Stomach smooth muscle (tissue), 2 donors: ENCODE results near the gene IPO4.
A peak's percentile ranks its signal among the peaks of the same experiment; 100 is the strongest.
"Not testable (repeated sequence)": the region's sequence is repeated elsewhere in the genome, so short reads cannot be mapped to it uniquely, and the experiment has no call there.

ENCODE experiments used
- H3K27ac ChIP-seq: one replicate; pipeline ENCODE4 v1.7.0; 2013; ENCODE audit warnings: mild to moderate bottlenecking, low read length, inconsistent platforms
- H3K27me3 ChIP-seq, 2 donors: one replicate each; pipeline ENCODE4 v1.7.0; 2013; ENCODE audit warnings: low read length in 2 of 2; ENCODE audit not compliant: insufficient read depth in 2 of 2, control insufficient read depth in 1 of 2
- H3K36me3 ChIP-seq, 2 donors: one replicate each; pipeline ENCODE4 v1.7.0; 2013; ENCODE audit warnings: low read length in 2 of 2; ENCODE audit not compliant: control insufficient read depth in 2 of 2, insufficient read depth in 2 of 2
- H3K4me1 ChIP-seq: one replicate; pipeline ENCODE4 v1.7.0; 2013; ENCODE audit warnings: low read length; ENCODE audit not compliant: control insufficient read depth, insufficient read depth
- H3K4me3 ChIP-seq, 2 donors: one replicate each; pipeline ENCODE4 v1.7.0; 2013; ENCODE audit warnings: low read length in 2 of 2
- H3K9ac ChIP-seq, 2 donors: one replicate each; pipeline ENCODE4 v1.7.0; 2013; ENCODE audit warnings: low read length in 2 of 2, mild to moderate bottlenecking in 1 of 2
- H3K9me3 ChIP-seq, 2 donors: one replicate each; pipeline ENCODE4 v1.7.0; 2013; ENCODE audit warnings: low read length in 2 of 2; ENCODE audit not compliant: control insufficient read depth in 2 of 2
- donor health status: healthy.
- donor health status: Pancreatic carcinoma.

Gene IPO4

GRCh38 chr14:24213866-24214662 is 25.4 kb upstream of the IPO4 start:
- Histone ChIP-seq H3K9ac (peak overlapping the region; percentile 84 to 86), H3K27me3 (no peaks in the 10 kb centered on the region), H3K4me1 (peaks cover 24% of the 10 kb centered on the region), H3K9me3 (no peaks in the 10 kb centered on the region), H3K27ac (peak overlapping the region; percentile 94), H3K4me3 (peak overlapping the region; percentile 67 to 93), H3K36me3 (peaks cover 23 to 28% of the 10 kb centered on the region in 2 donors)

- Histone ChIP-seq H3K36me3 (peaks cover 21 to 30% of the 10 kb centered on the region in 2 donors), H3K27me3 (no peaks in the 10 kb centered on the region), H3K4me1 (peaks cover 24% of the 10 kb centered on the region), H3K27ac (peak within 1 kb of the TSS; percentile 94), H3K4me3 (peak within 1 kb of the TSS; percentile 67 to 93), H3K9ac (peak within 1 kb of the TSS; percentile 84 to 86), H3K9me3 (no peaks in the 10 kb centered on the region)
Measured at GRCh38 chr14:24212924-24213865, 24.6 kb upstream of the IPO4 start, which contains the start of gene CHMP4A. Gene CHMP4A, minus strand, starts transcription at chr14:24213488. Its CDS starts 49 bp downstream, at chr14:24213439.

GRCh38 chr14:24211311-24211710 is 22.7 kb upstream of the IPO4 start:
- no peak overlapping the region for H3K9ac ChIP-seq
- H3K27ac ChIP-seq: no peak overlapping the region
- H3K27me3 ChIP-seq: no peaks in the 10 kb centered on the region
- H3K4me3 ChIP-seq: no peak overlapping the region
- H3K9me3 ChIP-seq: no peaks in the 10 kb centered on the region
- H3K36me3 ChIP-seq: peaks cover 29 to 42% of the 10 kb centered on the region in 2 donors
- H3K4me1 ChIP-seq: peaks cover 24% of the 10 kb centered on the region

GRCh38 chr14:24207625-24208024 is 19.0 kb upstream of the IPO4 start:
- Histone ChIP-seq H3K9me3 (no peaks in the 10 kb centered on the region), H3K27me3 (no peaks in the 10 kb centered on the region), H3K4me1 (no peaks in the 10 kb centered on the region), H3K4me3 (no peak overlapping the region), H3K9ac (no peak overlapping the region), H3K27ac (no peak overlapping the region), H3K36me3 (peaks cover 35 to 50% of the 10 kb centered on the region in 2 donors)

GRCh38 chr14:24207104-24207551 is 18.5 kb upstream of the IPO4 start:
- H3K27me3 ChIP-seq: no peaks in the 10 kb centered on the region

GRCh38 chr14:24206260-24207103 is 17.9 kb upstream of the IPO4 start:
- peaks cover 35 to 52% of the 10 kb centered on the region in 2 donors for H3K36me3 ChIP-seq
- H3K9ac ChIP-seq: no peak overlapping the region
- no peak overlapping the region for H3K27ac ChIP-seq

More at GRCh38 chr14:24207104-24207551, 18.5 kb upstream of the IPO4 start:
- H3K9me3 ChIP-seq: no peaks in the 10 kb centered on the region
- H3K36me3 ChIP-seq: peaks cover 35 to 50% of the 10 kb centered on the region in 2 donors
- H3K4me1 ChIP-seq: no peaks in the 10 kb centered on the region
- no peak overlapping the region for H3K27ac ChIP-seq
- H3K4me3 ChIP-seq: no peak overlapping the region
- H3K9ac ChIP-seq: no peak overlapping the region

GRCh38 chr14:24204163-24205146 is 15.8 kb upstream of the IPO4 start:
- no peaks in the 10 kb centered on the region for H3K4me1 ChIP-seq
- no peaks in the 10 kb centered on the region for H3K27me3 ChIP-seq
- no peak overlapping the region for H3K4me3 ChIP-seq
- peaks cover 20 to 36% of the 10 kb centered on the region in 2 donors for H3K36me3 ChIP-seq
- H3K9me3 ChIP-seq: no peaks in the 10 kb centered on the region
- no peak overlapping the region for H3K9ac ChIP-seq
- no peak overlapping the region for H3K27ac ChIP-seq

More at GRCh38 chr14:24206260-24207103, 17.9 kb upstream of the IPO4 start:
- Histone ChIP-seq H3K27me3 (no peaks in the 10 kb centered on the region), H3K4me1 (no peaks in the 10 kb centered on the region), H3K4me3 (no peak overlapping the region), H3K9me3 (no peaks in the 10 kb centered on the region)

- not testable (repeated sequence) for H3K9ac ChIP-seq, H3K4me3 ChIP-seq, H3K27me3 ChIP-seq, H3K4me1 ChIP-seq, H3K9me3 ChIP-seq, H3K27ac ChIP-seq
- peaks cover 20 to 32% of the 10 kb centered on the region in 2 donors for H3K36me3 ChIP-seq
Measured at GRCh38 chr14:24203249-24203886, 14.8 kb upstream of the IPO4 start.

- not testable (repeated sequence) for H3K4me3 ChIP-seq, H3K27me3 ChIP-seq, H3K27ac ChIP-seq, H3K9me3 ChIP-seq, H3K9ac ChIP-seq, H3K4me1 ChIP-seq
- H3K36me3 ChIP-seq: peaks cover 17 to 24% of the 10 kb centered on the region in 2 donors
Measured at GRCh38 chr14:24202538-24202937, 13.9 kb upstream of the IPO4 start.
